Keratinocyte (primary cell): ENCODE measurements around the gene STX18. TPM values are rescaled to one million over a fixed set of nuclear protein-coding genes. Genes with fewer than 3 reads are reported as not detected.
"Not testable (repeated sequence)": the region's sequence is repeated elsewhere in the genome, so short reads cannot be mapped to it uniquely, and the experiment has no call there.

Experiments
- DNase-seq: peaks from one replicate; pipeline ENCODE4 v3.0.0-alpha.2; 2011; ENCODE audit warnings: low read depth, missing footprints, low spot score
- FAIRE-seq: peaks from 2 replicates; lab custom pipeline; 2011; peaks lifted over from hg19 to GRCh38; lab: Jason Lieb, UNC
- H2AFZ ChIP-seq: 2 replicates; pipeline ENCODE4 v1.6.0; 2012; ENCODE audit warnings: low read length, control low read depth, inconsistent platforms; ENCODE audit not compliant: control insufficient read depth
- H3K27ac ChIP-seq: 2 replicates; pipeline ENCODE4 v1.5.1; 2011; ENCODE audit warnings: low read length; ENCODE audit not compliant: control insufficient read depth, insufficient read depth
- H3K27me3 ChIP-seq: 3 replicates; pipeline ENCODE4 v1.6.0; 2011; ENCODE audit warnings: low read length; ENCODE audit not compliant: control insufficient read depth, insufficient read depth; ENCODE audit errors: extremely low read depth
- H3K36me3 ChIP-seq, 2 experiments: 2 replicates in 1 of 2; 3 replicates in 1 of 2; pipeline ENCODE4 v1.5.1; 2011; ENCODE audit warnings: low read length in 2 of 2, mild to moderate bottlenecking in 1 of 2; ENCODE audit not compliant: control insufficient read depth in 2 of 2, insufficient read depth in 2 of 2; ENCODE audit errors: extremely low read depth in 1 of 2
- H3K4me1 ChIP-seq: 3 replicates; pipeline ENCODE4 v1.5.1; 2011; ENCODE audit warnings: low read length; ENCODE audit not compliant: control insufficient read depth, insufficient read depth; ENCODE audit errors: extremely low read depth
- H3K4me2 ChIP-seq: 3 replicates; pipeline ENCODE4 v1.6.0; 2011; ENCODE audit warnings: low read depth, low read length; ENCODE audit not compliant: control insufficient read depth, insufficient read depth; ENCODE audit errors: extremely low read depth
- H3K4me3 ChIP-seq, 3 experiments: fragments of 200-600 bp in 1 of 3; sonication (generic) in 1 of 3; 2 replicates in 2 of 3; 3 replicates in 1 of 3; pipeline ENCODE4 v1.5.1; 2011 to 2016; ENCODE audit warnings: low read length in 3 of 3, mild to moderate bottlenecking in 3 of 3, control low read depth in 2 of 3, inconsistent platforms in 1 of 3, low read depth in 1 of 3, mixed read lengths in 1 of 3, mixed run types in 1 of 3, moderate library complexity in 1 of 3; ENCODE audit not compliant: control insufficient read depth in 2 of 3, insufficient read depth in 2 of 3; ENCODE audit errors: extremely low read depth in 1 of 3
- H3K79me2 ChIP-seq: 2 replicates; pipeline ENCODE4 v1.6.0; 2012; ENCODE audit warnings: low read length; ENCODE audit not compliant: control insufficient read depth, insufficient read depth
- H3K9ac ChIP-seq: 3 replicates; pipeline ENCODE4 v1.6.0; 2011; ENCODE audit warnings: low read length; ENCODE audit not compliant: control insufficient read depth, insufficient read depth; ENCODE audit errors: extremely low read depth
- H3K9me1 ChIP-seq: 3 replicates; pipeline ENCODE4 v1.6.0; 2011; ENCODE audit warnings: low read length; ENCODE audit not compliant: control insufficient read depth, insufficient read depth; ENCODE audit errors: extremely low read depth
- H3K9me3 ChIP-seq: 2 replicates; pipeline ENCODE4 v1.5.1; 2012; ENCODE audit warnings: low read depth, low read length; ENCODE audit not compliant: control insufficient read depth
- H4K20me1 ChIP-seq: 3 replicates; pipeline ENCODE4 v1.6.0; 2011; ENCODE audit warnings: low read length; ENCODE audit not compliant: control insufficient read depth, insufficient read depth; ENCODE audit errors: extremely low read depth
- EZH2 ChIP-seq: IDR thresholded peaks from one replicate; pipeline ENCODE4 v1.6.1; 2012; ENCODE audit warnings: inconsistent platforms, mild to moderate bottlenecking, low read length, moderate library complexity
- dilution Hi-C: fragments of 300-500 bp; cut with MboI; formaldehyde crosslinking; loops from one replicate; pipeline ENCODE4 v1.7.0; 2020; ENCODE audit warnings: low sequenced_read_pairs; ENCODE audit not compliant: extremely low pct_ligation_motif_present
- polyA plus RNA-seq, 5 experiments: library from polyadenylated mRNA; depleted of rRNA in 3 of 5; stranded (reverse) in 3 of 5; stranded (forward) in 1 of 5; unstranded in 1 of 5; fragments of >200 nt; gene quantifications; 1 replicate in 1 of 5; 2 replicates in 3 of 5; 3 replicates in 1 of 5; pipeline versions ENCODE4 v1.2.1 to v1.2.3, GENCODE V29; 2011 to 2012; ENCODE audit warnings: missing spikeins in 2 of 5, low read depth in 1 of 5, low replicate concordance in 1 of 5
- TF ChIP-seq, protein P1 (sequence below), 3 experiments: IDR thresholded peaks in 1 of 3; conservative IDR thresholded peaks in 1 of 3; optimal IDR thresholded peaks in 1 of 3; 2 replicates in 2 of 3; 3 replicates in 1 of 3; pipeline versions ENCODE3 to v1.5.1; 2011; ENCODE audit warnings: low read length in 3 of 3, mild to moderate bottlenecking in 3 of 3, moderate library complexity in 2 of 3, control low read depth in 1 of 3, inconsistent platforms in 1 of 3; ENCODE audit not compliant: insufficient read depth in 2 of 3; ENCODE audit errors: extremely low read depth in 1 of 3

Gene STX18
- polyA plus RNA-seq, 1 donor (not counting 4 experiments of a cell fraction or from before 2014, with no cell fraction given), result 21.6 TPM

DNA sequence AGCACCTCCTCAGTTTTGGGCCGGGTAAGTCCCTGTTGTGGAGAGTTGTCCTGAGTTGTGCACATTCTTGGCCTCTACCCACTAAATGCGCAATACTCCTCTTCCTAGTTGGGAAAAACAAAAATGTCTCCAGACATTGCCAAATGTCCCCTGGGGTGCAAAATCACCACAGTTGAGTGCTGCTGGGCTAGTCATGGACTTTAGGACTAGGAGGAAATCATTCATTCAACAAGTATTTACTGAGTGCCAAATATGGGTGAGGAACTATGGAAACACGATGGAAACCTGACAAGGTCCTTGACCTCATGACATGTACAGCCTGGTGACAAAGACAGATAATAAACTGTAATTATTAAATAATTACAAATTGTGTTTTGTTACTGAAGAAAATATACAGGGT, 71.6 kb downstream of the STX18 start:
- FAIRE-seq (no peak), DNase-seq (no peak)
- H3K4me3 ChIP-seq, result no peak overlapping the region
- no peak overlapping the region for H3K9ac ChIP-seq
- no peaks in the 10 kb centered on the region for H3K4me1 ChIP-seq
- no peaks in the 10 kb centered on the region for H3K9me3 ChIP-seq
- H3K27ac ChIP-seq, result no peak overlapping the region
- H2AFZ ChIP-seq, result no peak overlapping the region
- H3K9me1 ChIP-seq, result no peaks in the 10 kb centered on the region
- no peaks in the 10 kb centered on the region for H3K27me3 ChIP-seq
- no peaks in the 10 kb centered on the region for H3K79me2 ChIP-seq
- no peak for TF ChIP-seq EZH2
- TF ChIP-seq, protein P1, sequence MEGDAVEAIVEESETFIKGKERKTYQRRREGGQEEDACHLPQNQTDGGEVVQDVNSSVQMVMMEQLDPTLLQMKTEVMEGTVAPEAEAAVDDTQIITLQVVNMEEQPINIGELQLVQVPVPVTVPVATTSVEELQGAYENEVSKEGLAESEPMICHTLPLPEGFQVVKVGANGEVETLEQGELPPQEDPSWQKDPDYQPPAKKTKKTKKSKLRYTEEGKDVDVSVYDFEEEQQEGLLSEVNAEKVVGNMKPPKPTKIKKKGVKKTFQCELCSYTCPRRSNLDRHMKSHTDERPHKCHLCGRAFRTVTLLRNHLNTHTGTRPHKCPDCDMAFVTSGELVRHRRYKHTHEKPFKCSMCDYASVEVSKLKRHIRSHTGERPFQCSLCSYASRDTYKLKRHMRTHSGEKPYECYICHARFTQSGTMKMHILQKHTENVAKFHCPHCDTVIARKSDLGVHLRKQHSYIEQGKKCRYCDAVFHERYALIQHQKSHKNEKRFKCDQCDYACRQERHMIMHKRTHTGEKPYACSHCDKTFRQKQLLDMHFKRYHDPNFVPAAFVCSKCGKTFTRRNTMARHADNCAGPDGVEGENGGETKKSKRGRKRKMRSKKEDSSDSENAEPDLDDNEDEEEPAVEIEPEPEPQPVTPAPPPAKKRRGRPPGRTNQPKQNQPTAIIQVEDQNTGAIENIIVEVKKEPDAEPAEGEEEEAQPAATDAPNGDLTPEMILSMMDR (optimal IDR thresholded peaks at IDR 0.05 in 1 of 3, IDR thresholded peaks at IDR 0.05 in 1 of 3, conservative IDR thresholded peaks at IDR 0.05 in 1 of 3; ENCODE audit: extremely low read depth in 1 of 3, insufficient read depth in 2 of 3, low read length in 3 of 3), result no peak
- no peak overlapping the region for H3K4me2 ChIP-seq
- dilution Hi-C loops, result no loop called here
- peaks cover 5% of the 10 kb centered on the region for H4K20me1 ChIP-seq
- H3K36me3 ChIP-seq, result peaks cover 12 to 19% of the 10 kb centered on the region in 2 experiments

GRCh38 chr4:4465238-4465637, 76.6 kb downstream of the STX18 start:
- H2AFZ ChIP-seq, H3K9me3 ChIP-seq, H3K9ac ChIP-seq, FAIRE-seq, H3K4me3 ChIP-seq, H3K79me2 ChIP-seq, DNase-seq, H4K20me1 ChIP-seq, H3K4me1 ChIP-seq, dilution Hi-C loops, H3K9me1 ChIP-seq, H3K27ac ChIP-seq, H3K4me2 ChIP-seq, H3K27me3 ChIP-seq: not testable (repeated sequence)
- peaks cover 11 to 20% of the 10 kb centered on the region in 2 experiments for H3K36me3 ChIP-seq

DNA sequence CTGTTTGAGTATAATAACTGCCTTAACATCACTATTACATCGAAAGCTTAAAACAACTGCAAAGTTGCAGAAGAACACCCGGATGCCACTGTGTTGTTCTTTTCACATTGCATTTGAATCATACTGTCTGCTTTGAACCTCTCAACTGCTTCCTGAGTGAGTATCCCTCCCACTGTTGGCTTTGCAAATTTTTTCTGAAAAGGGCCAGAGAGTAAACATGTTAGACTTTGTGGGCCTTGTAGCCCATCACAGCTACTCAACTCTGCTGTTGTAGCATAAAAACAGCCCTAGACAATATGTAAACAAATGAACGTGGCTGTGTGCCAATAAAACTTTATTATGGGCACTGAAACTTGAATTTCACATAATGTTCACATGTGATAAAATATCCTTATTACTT, 78.9 kb downstream of the STX18 start:
- dilution Hi-C loops, result no loop called here
- TF ChIP-seq, protein P1 (optimal IDR thresholded peaks at IDR 0.05 in 1 of 3, IDR thresholded peaks at IDR 0.05 in 1 of 3, conservative IDR thresholded peaks at IDR 0.05 in 1 of 3; ENCODE audit: extremely low read depth in 1 of 3, insufficient read depth in 2 of 3, low read length in 3 of 3), result no peak
- no peak for TF ChIP-seq EZH2
- H3K27ac ChIP-seq, result no peak overlapping the region

More for the DNA sequence above, 78.9 kb downstream of the STX18 start:
- Histone ChIP-seq H3K9me1 (no peaks in the 10 kb centered on the region), H2AFZ (no peak overlapping the region), H3K4me3 (no peak overlapping the region), H3K4me2 (no peak overlapping the region), H3K36me3 (peaks cover 4 to 13% of the 10 kb centered on the region in 2 experiments), H3K9me3 (no peaks in the 10 kb centered on the region), H4K20me1 (no peaks in the 10 kb centered on the region), H3K9ac (no peak overlapping the region), H3K79me2 (no peaks in the 10 kb centered on the region), H3K4me1 (no peaks in the 10 kb centered on the region), H3K27me3 (no peaks in the 10 kb centered on the region)
- no peak for FAIRE-seq
- DNase-seq, result no peak
